Common myeloid progenitor, CD34-positive (primary cell): ENCODE measurements around the gene SARM1.

Source experiments
- CTCF ChIA-PET: fragments of 350-600 bp; sonication (Branson Sonifier 250); formaldehyde crosslinking; loops from one replicate; lab custom pipeline; 2021; ENCODE audit warnings: antibody characterized with exemption; lab: Charles Lee
- POLR2A ChIA-PET: fragments of 350-600 bp; sonication (Branson Sonifier 250); formaldehyde crosslinking; loops from one replicate; lab custom pipeline; 2021; ENCODE audit warnings: antibody characterized with exemption; lab: Charles Lee
- DNase-seq, 3 donors: peaks; one replicate each; pipeline versions ENCODE4 v3.0.0 to v3.0.0-alpha.2; 2013
- H3K27ac ChIP-seq, 2 experiments: 1 replicate in 1 of 2; 2 replicates in 1 of 2; pipeline ENCODE4 v1.7.0; 2013; ENCODE audit warnings: inconsistent platforms in 2 of 2, low read length in 2 of 2, mild to moderate bottlenecking in 2 of 2, low read depth in 1 of 2, moderate library complexity in 1 of 2; ENCODE audit not compliant: severe bottlenecking in 2 of 2, insufficient read depth in 1 of 2, poor library complexity in 1 of 2
- H3K27me3 ChIP-seq, 5 experiments: replicated peaks in 2 of 5; 1 replicate in 3 of 5; 2 replicates in 2 of 5; pipeline versions ENCODE4 v1.6.1 to v1.7.0; 2013; ENCODE audit warnings: low read length in 4 of 5, mild to moderate bottlenecking in 2 of 5, moderate library complexity in 2 of 5, inconsistent platforms in 1 of 5; ENCODE audit not compliant: insufficient read depth in 5 of 5, control insufficient read depth in 4 of 5
- H3K36me3 ChIP-seq, 4 experiments: 1 replicate in 2 of 4; 2 replicates in 2 of 4; pipeline versions ENCODE4 v1.6.1 to v1.7.0; 2013; ENCODE audit warnings: low read length in 3 of 4, control low read depth in 1 of 4, mild to moderate bottlenecking in 1 of 4; ENCODE audit not compliant: control insufficient read depth in 4 of 4, insufficient read depth in 4 of 4
- H3K4me1 ChIP-seq, 4 experiments: 1 replicate in 3 of 4; 2 replicates in 1 of 4; pipeline versions ENCODE4 v1.6.1 to v1.7.1; 2013; ENCODE audit warnings: low read length in 3 of 4, mild to moderate bottlenecking in 3 of 4, control low read depth in 1 of 4, inconsistent platforms in 1 of 4, moderate library complexity in 1 of 4; ENCODE audit not compliant: control insufficient read depth in 4 of 4, insufficient read depth in 4 of 4; ENCODE audit errors: control extremely low read depth in 1 of 4
- H3K4me3 ChIP-seq, 7 experiments: 1 replicate in 4 of 7; 2 replicates in 3 of 7; pipeline versions ENCODE4 v1.5.1 to v1.7.0; 2013; ENCODE audit warnings: mild to moderate bottlenecking in 7 of 7, low read length in 6 of 7, moderate library complexity in 6 of 7, inconsistent platforms in 2 of 7, low read depth in 2 of 7, control low read depth in 1 of 7; ENCODE audit not compliant: insufficient read depth in 4 of 7, control insufficient read depth in 1 of 7; ENCODE audit errors: extremely low read depth in 1 of 7
- H3K9me3 ChIP-seq, 5 experiments: 1 replicate in 4 of 5; 2 replicates in 1 of 5; pipeline versions ENCODE4 v1.6.1 to v1.7.1; 2013; ENCODE audit warnings: low read length in 4 of 5, mild to moderate bottlenecking in 2 of 5, inconsistent platforms in 1 of 5, low read depth in 1 of 5, moderate library complexity in 1 of 5; ENCODE audit not compliant: control insufficient read depth in 4 of 5, insufficient read depth in 2 of 5; ENCODE audit errors: control extremely low read depth in 1 of 5
- WGBS: methylation state at CpG from one replicate; pipeline ENCODE4 v1.1.5; 2013; ENCODE audit not compliant: insufficient coverage; 5-methylcytosine and 5-hydroxymethylcytosine counted together

The SARM1 gene

DNA sequence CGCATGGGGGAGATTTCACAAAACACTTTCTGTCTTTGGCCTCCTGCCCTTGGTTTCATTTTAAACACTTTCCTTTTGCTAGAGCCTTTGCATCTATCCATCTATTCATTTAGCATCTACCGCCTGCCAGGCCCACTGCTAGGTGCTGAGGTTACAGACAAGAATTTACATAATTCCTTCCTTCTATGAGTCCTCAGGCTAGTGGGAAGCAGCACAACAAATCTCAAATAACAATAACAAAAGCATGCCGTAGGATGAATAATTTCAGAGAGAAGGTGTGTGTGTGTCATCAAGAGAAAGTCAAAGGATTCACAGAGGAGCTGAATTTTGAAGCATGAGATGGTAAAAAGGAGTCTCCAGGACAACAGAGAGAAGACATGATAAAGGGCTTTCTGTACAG, 40.6 kb downstream of the SARM1 start:
- H3K4me3 ChIP-seq, result no peak overlapping the region
- ChIA-PET POLR2A (no interaction called here), CTCF (interaction anchor here (1.1 kb wide), 1 partner anchor 197 kb away, joined by 4 read pairs; no protein-coding TSS in a partner anchor)
- WGBS, result 100% methylated on average over 2 of the region's 3 CpGs
- H3K27me3 ChIP-seq, result peaks cover 0 to 9% (median 0%) of the 10 kb centered on the region in 5 experiments
- no peaks in the 10 kb centered on the region for H3K36me3 ChIP-seq
- H3K4me1 ChIP-seq, result no peaks in the 10 kb centered on the region
- no peak for DNase-seq
- H3K27ac ChIP-seq, result no peak overlapping the region
- no peaks in the 10 kb centered on the region for H3K9me3 ChIP-seq

DNA sequence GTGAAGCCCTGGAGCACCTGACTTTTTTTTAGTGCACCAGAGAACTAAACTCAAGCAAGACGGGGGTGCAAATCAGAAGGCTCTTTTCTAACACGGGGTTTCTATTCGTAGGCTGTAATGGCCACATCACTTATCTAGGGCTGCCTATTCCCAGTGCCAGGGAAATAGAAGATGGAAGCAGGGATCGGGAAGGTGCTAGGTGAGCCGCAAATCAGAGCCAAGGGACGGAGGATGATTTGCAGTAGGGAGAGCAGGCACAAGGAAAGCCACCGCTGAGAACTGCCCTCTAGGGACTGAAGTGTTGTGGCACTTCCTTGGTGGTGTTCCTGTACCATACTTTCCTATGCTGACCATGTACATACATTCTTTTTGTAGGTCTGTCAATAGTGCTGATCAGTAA, 42.3 kb downstream of the SARM1 start:
- Histone ChIP-seq H3K4me1 (no peaks in the 10 kb centered on the region), H3K4me3 (no peak overlapping the region), H3K36me3 (no peaks in the 10 kb centered on the region), H3K27me3 (peaks cover 0 to 9% (median 0%) of the 10 kb centered on the region in 5 experiments), H3K9me3 (no peaks in the 10 kb centered on the region), H3K27ac (no peak overlapping the region)
- 88% methylated on average over 7 of the region's 7 CpGs for WGBS
- ChIA-PET CTCF (interaction anchor here (0.9 to 1.3 kb wide), 2 partner anchors 31 to 44 kb away, joined by 3 to 4 read pairs; partner anchors contain the start of gene VTN), POLR2A (no interaction called here)
- no peak for DNase-seq

DNA sequence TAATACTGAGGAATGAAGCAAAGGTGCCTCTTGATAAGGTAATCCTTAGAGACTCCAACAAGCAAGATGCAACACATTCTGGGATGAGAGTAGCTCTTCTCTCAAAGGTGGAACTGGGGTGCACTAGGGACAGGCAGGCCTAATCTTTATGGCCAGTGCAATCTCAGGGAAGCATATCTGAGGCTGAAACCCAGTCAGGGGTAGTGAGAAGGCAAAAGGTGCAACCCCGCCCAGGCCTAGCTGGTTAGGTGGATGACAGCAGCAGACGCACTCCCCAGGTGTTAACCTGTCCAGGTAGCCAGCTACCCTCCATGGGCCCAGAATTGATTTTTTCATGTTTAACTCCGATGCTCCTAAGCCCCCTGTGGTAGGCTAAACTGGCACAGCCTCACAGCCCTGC, 44.4 kb downstream of the SARM1 start:
- H3K36me3 ChIP-seq, result no peaks in the 10 kb centered on the region
- POLR2A ChIA-PET, result no interaction called here

GRCh38 chr17:28416703-28417311, 45.3 kb downstream of the SARM1 start:
- Histone ChIP-seq H3K27ac (no peak overlapping the region), H3K36me3 (no peaks in the 10 kb centered on the region), H3K9me3 (no peaks in the 10 kb centered on the region), H3K4me3 (no peak overlapping the region), H3K4me1 (no peaks in the 10 kb centered on the region), H3K27me3 (peaks cover 0 to 6% (median 0%) of the 10 kb centered on the region in 5 experiments)
- POLR2A ChIA-PET, result no interaction called here
- 18% methylated on average over 12 of the region's 13 CpGs for WGBS
- DNase-seq, result peak; percentile 67 to 76 (median 74)
- CTCF ChIA-PET, result interaction anchor here (1.0 to 1.9 kb wide), 12 partner anchors 9 to 58 kb away, joined by 3 to 14 read pairs (median 4); partner anchors contain the start of gene SLC46A1

More for the DNA sequence above, 44.4 kb downstream of the SARM1 start:
- H3K9me3 ChIP-seq, result no peaks in the 10 kb centered on the region
- H3K4me3 ChIP-seq, result no peak overlapping the region
- no peak overlapping the region for H3K27ac ChIP-seq
- DNase-seq, result no peak
- CTCF ChIA-PET, result interaction anchor here (1.0 to 1.6 kb wide), 9 partner anchors 14 to 73 kb away, joined by 3 to 10 read pairs (median 4); no protein-coding TSS in a partner anchor
- WGBS, result 100% methylated on average over 3 of the region's 3 CpGs
- peaks cover 0 to 9% (median 0%) of the 10 kb centered on the region in 5 experiments for H3K27me3 ChIP-seq
- H3K4me1 ChIP-seq, result no peaks in the 10 kb centered on the region

GRCh38 chr17:28421787-28422305, 50.4 kb downstream of the SARM1 start:
- no peaks in the 10 kb centered on the region for H3K4me1 ChIP-seq
- 100% methylated on average over 4 of the region's 7 CpGs for WGBS
- DNase-seq, result no peak
- H3K27ac ChIP-seq, result no peak overlapping the region
- no peak overlapping the region for H3K4me3 ChIP-seq
- H3K36me3 ChIP-seq, result no peaks in the 10 kb centered on the region
- CTCF ChIA-PET, result no interaction called here
- POLR2A ChIA-PET, result no interaction called here
- H3K9me3 ChIP-seq, result no peaks in the 10 kb centered on the region
- peaks cover 0 to 10% (median 0%) of the 10 kb centered on the region in 5 experiments for H3K27me3 ChIP-seq

GRCh38 chr17:28425206-28425605, 53.7 kb downstream of the SARM1 start:
- CTCF ChIA-PET, result interaction anchor here (0.7 to 1.2 kb wide), 3 partner anchors 13 to 38 kb away, joined by 3 to 4 read pairs (median 3); no protein-coding TSS in a partner anchor
- H3K9me3 ChIP-seq, result no peaks in the 10 kb centered on the region
- H3K27ac ChIP-seq, result no peak overlapping the region
- H3K27me3 ChIP-seq, result peaks cover 0 to 10% (median 0%) of the 10 kb centered on the region in 5 experiments
- DNase-seq, result no peak
- no peaks in the 10 kb centered on the region for H3K36me3 ChIP-seq
- H3K4me3 ChIP-seq, result no peak overlapping the region
- H3K4me1 ChIP-seq, result no peaks in the 10 kb centered on the region
- POLR2A ChIA-PET, result no interaction called here
- 92% methylated on average over 11 of the region's 13 CpGs for WGBS

DNA sequence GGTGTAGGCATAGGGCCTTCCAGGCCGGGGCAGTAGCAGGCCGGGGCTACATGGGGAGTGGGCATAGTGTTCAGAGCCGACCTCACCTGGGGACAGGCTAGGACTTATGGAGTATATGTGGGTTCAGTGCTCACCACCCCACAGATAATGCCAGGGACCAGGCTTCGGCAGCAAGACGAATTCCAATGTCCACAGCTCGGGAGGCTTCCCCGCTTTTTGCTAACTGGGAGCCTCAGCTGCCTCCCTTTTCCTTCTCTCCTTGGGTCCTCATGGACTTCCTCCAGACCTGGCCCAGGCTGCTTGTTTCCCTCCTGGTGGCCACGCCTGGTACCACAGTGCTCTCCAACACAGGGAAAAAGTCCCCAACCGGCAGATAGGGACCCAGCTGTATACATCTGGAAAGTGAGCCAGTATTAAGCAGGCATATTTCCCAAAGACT, 54.6 kb downstream of the SARM1 start:
- DNase-seq, result peak in 1 of 3 donors; percentile 13
- CTCF ChIA-PET, result interaction anchor here (1.2 kb wide), 1 partner anchor 39 kb away, joined by 3 read pairs; no protein-coding TSS in a partner anchor
- no peak overlapping the region for H3K27ac ChIP-seq
- H3K27me3 ChIP-seq, result peaks cover 0 to 10% (median 0%) of the 10 kb centered on the region in 5 experiments
- H3K9me3 ChIP-seq, result no peaks in the 10 kb centered on the region
- H3K4me3 ChIP-seq, result no peak overlapping the region
- 91% methylated on average over 8 of the region's 9 CpGs for WGBS
- POLR2A ChIA-PET, result no interaction called here
- H3K4me1 ChIP-seq, result no peaks in the 10 kb centered on the region
- no peaks in the 10 kb centered on the region for H3K36me3 ChIP-seq
